Measurements from ENCODE around the gene NABP2. TPM values are rescaled to one million over a fixed set of nuclear protein-coding genes. Genes with fewer than 3 reads are reported as not detected.

NABP2 gene
- total and polyA plus RNA-seq, 10 of the 15 experiments (the other 5 are each of a cell fraction or from before 2014, with no cell fraction given) = 20.7 to 97.9 (median 60.9) TPM

- TF ChIP-seq BCLAF1 (IDR thresholded peaks at IDR 0.05) (no peak), IKZF2 (IDR thresholded peaks at IDR 0.05) (peak; percentile 10 to 29; a peak in 1 of 4 replicates), KAT2A (conservative IDR thresholded peaks at IDR 0.05; ENCODE audit: control insufficient read depth, low read depth, low read length) (no peak), PAX8 (IDR thresholded peaks at IDR 0.05) (no peak), SPI1 (IDR thresholded peaks at IDR 0.05; ENCODE audit: borderline replicate concordance, insufficient read depth, low read depth, low read length) (no peak), PBX3 (IDR thresholded peaks at IDR 0.05; ENCODE audit: insufficient replicate concordance, low read depth, low read length) (no peak), ATF7 (IDR thresholded peaks at IDR 0.05; ENCODE audit: low read depth) (no peak), CHD4 (IDR thresholded peaks at IDR 0.05) (no peak), TAF1 (IDR thresholded peaks at IDR 0.05; ENCODE audit: borderline replicate concordance, low read depth, low read length) (peak; percentile 86), JUND (IDR thresholded peaks at IDR 0.05; ENCODE audit: low read depth, low read length) (no peak), ZBTB4 (CRISPR knock-in tag; IDR thresholded peaks at IDR 0.05) (no peak), ETV6 (conservative IDR thresholded peaks at IDR 0.05 in 1 of 2, IDR thresholded peaks at IDR 0.05 in 1 of 2; ENCODE audit: borderline replicate concordance in 1 of 2, low read depth in 1 of 2) (no peak), IRF4 (IDR thresholded peaks at IDR 0.05; ENCODE audit: low read depth, low read length) (no peak), FOXM1 (IDR thresholded peaks at IDR 0.05; ENCODE audit: low read depth, low read length) (no peak), SMAD1 (IDR thresholded peaks at IDR 0.05; ENCODE audit: low read depth, partially characterized antibody) (no peak), SP1 (IDR thresholded peaks at IDR 0.05; ENCODE audit: low read depth, low read length) (no peak), BCL11A (IDR thresholded peaks at IDR 0.05; ENCODE audit: low read depth, low read length) (no peak), ZNF207 (IDR thresholded peaks at IDR 0.05; ENCODE audit: borderline replicate concordance) (no peak), BHLHE40 (IDR thresholded peaks at IDR 0.05; ENCODE audit: borderline replicate concordance in 1 of 2, low read depth in 2 of 2, low read length in 1 of 2) (no peak), ZNF384 (IDR thresholded peaks at IDR 0.05; ENCODE audit: borderline replicate concordance, low read depth, low read length) (no peak)
Measured at GRCh38 chr12:56193025-56193578, 31.0 kb upstream of the NABP2 start (continued).

Measured in GM12878 (cell line).